Left hindlimb (tissue), 1 donor: ENCODE measurements around the gene RBM4B.
A peak's percentile ranks its signal among the peaks of the same experiment; 100 is the strongest.

Source experiments
- DNase-seq: peaks from one replicate; pipeline ENCODE4 v3.0.0-alpha.2; 2018

RBM4B gene

GRCh38 chr11:66639066-66639813 lies 38.4 kb downstream of the RBM4B start:
- DNase-seq, result no peak

- DNase-seq, result peak; percentile 99
These were observed 39.3 kb downstream of the RBM4B start, which contains the start of gene RBM4 for GRCh38 chr11:66638177-66639065. Gene RBM4, plus strand, starts transcription at chr11:66638703. Its CDS starts 1,009 bp downstream, at chr11:66639712.

GRCh38 chr11:66637557-66638176 lies 40.0 kb downstream of the RBM4B start:
- no peak for DNase-seq

GRCh38 chr11:66636411-66636810 lies 41.3 kb downstream of the RBM4B start:
- no peak for DNase-seq

GRCh38 chr11:66632952-66633351 lies 44.7 kb downstream of the RBM4B start:
- DNase-seq, result no peak

- DNase-seq, result no peak
These were observed 45.8 kb downstream of the RBM4B start for GRCh38 chr11:66631883-66632282.

GRCh38 chr11:66629356-66629755 lies 48.3 kb downstream of the RBM4B start:
- no peak for DNase-seq

- DNase-seq, result no peak
These were observed 49.6 kb downstream of the RBM4B start for GRCh38 chr11:66628061-66628603.

- DNase-seq, result no peak
These were observed 50.8 kb downstream of the RBM4B start for GRCh38 chr11:66626926-66627325.

GRCh38 chr11:66626382-66626781 lies 51.3 kb downstream of the RBM4B start:
- no peak for DNase-seq

- no peak for DNase-seq
These were observed 51.9 kb downstream of the RBM4B start for GRCh38 chr11:66625752-66626149.

- DNase-seq, result no peak
These were observed 52.5 kb downstream of the RBM4B start for GRCh38 chr11:66625041-66625751.

GRCh38 chr11:66624450-66624849 lies 53.2 kb downstream of the RBM4B start:
- DNase-seq, result no peak

- DNase-seq, result no peak
These were observed 58.6 kb downstream of the RBM4B start for GRCh38 chr11:66619080-66619554.

- DNase-seq, result no peak
These were observed 60.4 kb downstream of the RBM4B start for GRCh38 chr11:66617155-66617834.

- peak; percentile 99 for DNase-seq
These were observed 61.1 kb downstream of the RBM4B start, which contains the start of gene RBM14 for GRCh38 chr11:66616379-66617154. Gene RBM14, plus strand, starts transcription at chr11:66616630. Its CDS starts 91 bp downstream, at chr11:66616721.
